SK-N-SH (cell line): Measurements from ENCODE around the gene NEK10. TPM values are rescaled to one million over a fixed set of nuclear protein-coding genes. Genes with fewer than 3 reads are reported as not detected.

Experiments used
- CTCF ChIA-PET: fragments of 300-600, 350-600 bp; formaldehyde crosslinking; extraction: SDS; loops from one replicate; lab custom pipeline; 2021; lab: Yijun Ruan, JAX
- POLR2A ChIA-PET: fragments of 350-600 bp; sonication (Branson Sonifier 250); formaldehyde crosslinking; extraction: SDS; loops from one replicate; lab custom pipeline; 2020; ENCODE audit warnings: antibody characterized with exemption, inconsistent platforms; lab: Yijun Ruan, JAX
- DNase-seq: peaks from one replicate; pipeline ENCODE4 v3.0.0; 2012
- H2AFZ ChIP-seq: fragments of 200-600 bp; sonication (generic); 2 replicates; pipeline ENCODE4 v1.8.1; 2016; ENCODE audit warnings: antibody characterized with exemption, mild to moderate bottlenecking, low read depth
- H3F3A ChIP-seq: fragments of 200-600 bp; sonication (generic); replicated peaks from 2 replicates; pipeline ENCODE3; 2016; ENCODE audit warnings: antibody characterized with exemption, mild to moderate bottlenecking; ENCODE audit not compliant: insufficient read depth
- H3K27ac ChIP-seq, 2 experiments: fragments of 200-500 bp in 1 of 2; fragments of 200-600 bp in 1 of 2; sonication (Bioruptor generic) in 1 of 2; sonication (generic), shearing (Covaris generic) in 1 of 2; 2 replicates each; pipeline versions ENCODE4 v1.5.1 to v1.6.1; 2014 to 2016; ENCODE audit warnings: low read depth in 2 of 2, inconsistent platforms in 1 of 2, low read length in 1 of 2, mild to moderate bottlenecking in 1 of 2, mixed read lengths in 1 of 2
- H3K27me3 ChIP-seq: fragments of 200-600 bp; sonication (generic), shearing (Covaris generic); 2 replicates; pipeline ENCODE4 v1.6.1; 2016; ENCODE audit warnings: mixed run types; ENCODE audit not compliant: insufficient read depth
- H3K36me3 ChIP-seq, 2 experiments: fragments of 200-500 bp in 1 of 2; fragments of 200-600 bp in 1 of 2; sonication (Bioruptor generic) in 1 of 2; sonication (generic) in 1 of 2; replicated peaks in 1 of 2; 2 replicates each; pipeline versions ENCODE3 to v1.5.1; 2014 to 2016; ENCODE audit warnings: low read length in 1 of 2, mild to moderate bottlenecking in 1 of 2; ENCODE audit not compliant: insufficient read depth in 2 of 2, control insufficient read depth in 1 of 2
- H3K4me1 ChIP-seq, 2 experiments: fragments of 200-500 bp in 1 of 2; fragments of 200-600 bp in 1 of 2; sonication (Bioruptor generic) in 1 of 2; sonication (generic), shearing (Covaris generic) in 1 of 2; 2 replicates each; pipeline versions ENCODE4 v1.5.1 to v1.6.1; 2014 to 2016; ENCODE audit warnings: low read depth in 1 of 2, low read length in 1 of 2, mixed run types in 1 of 2; ENCODE audit not compliant: insufficient read depth in 2 of 2, control insufficient read depth in 1 of 2
- H3K4me2 ChIP-seq: fragments of 200-600 bp; sonication (generic), shearing (Covaris generic); 2 replicates; pipeline ENCODE4 v1.6.1; 2017; ENCODE audit warnings: mixed run types
- H3K4me3 ChIP-seq, 2 experiments: fragments of 200-500 bp in 1 of 2; fragments of 200-600 bp in 1 of 2; sonication (Bioruptor generic) in 1 of 2; sonication (generic), shearing (Covaris generic) in 1 of 2; 2 replicates each; pipeline versions ENCODE4 v1.5.1 to v1.8.1; 2014 to 2016; ENCODE audit warnings: low read depth in 2 of 2, inconsistent platforms in 1 of 2, low read length in 1 of 2, mild to moderate bottlenecking in 1 of 2, mixed read lengths in 1 of 2, moderate library complexity in 1 of 2
- H3K79me2 ChIP-seq: fragments of 200-600 bp; sonication (generic); 2 replicates; pipeline ENCODE4 v1.8.1; 2017; ENCODE audit warnings: mild to moderate bottlenecking; ENCODE audit not compliant: insufficient read depth
- H3K9ac ChIP-seq: fragments of 200-600 bp; sonication (generic); 2 replicates; pipeline ENCODE4 v1.6.1; 2017; ENCODE audit warnings: mixed run types
- H3K9me2 ChIP-seq: fragments of 200-600 bp; sonication (generic); 2 replicates; pipeline ENCODE4 v1.6.1; 2017; ENCODE audit warnings: mixed run types
- H3K9me3 ChIP-seq: fragments of 200-600 bp; sonication (generic); 2 replicates; pipeline ENCODE4 v1.6.1; 2017; ENCODE audit warnings: mixed run types, mild to moderate bottlenecking, moderate library complexity
- H4K20me1 ChIP-seq: fragments of 200-600 bp; sonication (generic); 2 replicates; pipeline ENCODE4 v1.6.1; 2017; ENCODE audit warnings: mild to moderate bottlenecking, mixed run types; ENCODE audit not compliant: insufficient read depth
- CHD2 ChIP-seq: fragments of 150-350 bp; IDR thresholded peaks from 2 replicates; pipeline ENCODE4 v1.6.1; 2018; ENCODE audit warnings: low read length; ENCODE audit not compliant: partially characterized antibody
- CTCF ChIP-seq: fragments of 200-600 bp; sonication (generic); IDR thresholded peaks from 2 replicates; pipeline ENCODE4 v1.6.1; 2017; ENCODE audit warnings: antibody characterized with exemption, mild to moderate bottlenecking, moderate library complexity
- EZH2phosphoT487 ChIP-seq: fragments of 200-600 bp; sonication (generic); IDR thresholded peaks from 2 replicates; pipeline ENCODE4 v1.6.1; 2017; ENCODE audit warnings: low read depth, mixed run types, mild to moderate bottlenecking, antibody characterized with exemption, moderate library complexity, borderline replicate concordance
- FOXJ3 ChIP-seq: sonication (generic); formaldehyde crosslinking; IDR thresholded peaks from 2 replicates; pipeline ENCODE4 v1.5.1; 2020; ENCODE audit warnings: mild to moderate bottlenecking, missing genetic modification reagents
- GABPA ChIP-seq: IDR thresholded peaks from 2 replicates; pipeline ENCODE4 v1.4.0; 2012; ENCODE audit warnings: low read depth, mild to moderate bottlenecking
- JUND ChIP-seq: IDR thresholded peaks from 2 replicates; pipeline ENCODE4 v1.4.0; 2012
- MXI1 ChIP-seq: IDR thresholded peaks from 2 replicates; pipeline ENCODE4 v1.6.1; 2012; ENCODE audit warnings: mild to moderate bottlenecking, low read depth, low read length, improper control_type of control experiment
- NFIC ChIP-seq: IDR thresholded peaks from 2 replicates; pipeline ENCODE4 v1.4.0; 2012; ENCODE audit warnings: borderline replicate concordance
- PBX3 ChIP-seq: IDR thresholded peaks from 2 replicates; pipeline ENCODE4; 2012
- POLR2AphosphoS5 ChIP-seq: IDR thresholded peaks from 2 replicates; pipeline ENCODE4 v1.6.1; 2012; ENCODE audit warnings: low read depth, low read length
- RAD21 ChIP-seq: IDR thresholded peaks from 2 replicates; pipeline ENCODE4 v1.6.1; 2012; ENCODE audit warnings: mild to moderate bottlenecking, low read length
- SIN3A ChIP-seq: IDR thresholded peaks from 2 replicates; pipeline ENCODE4 v1.6.1; 2012; ENCODE audit warnings: low read depth, mild to moderate bottlenecking, low read length, moderate library complexity, borderline replicate concordance
- TEAD4 ChIP-seq: IDR thresholded peaks from 2 replicates; pipeline ENCODE4 v1.4.0; 2012; ENCODE audit warnings: mild to moderate bottlenecking, borderline replicate concordance; ENCODE audit not compliant: insufficient read depth
- WGBS: methylation state at CpG from one replicate; pipeline ENCODE4 v1.1.6; 2017; ENCODE audit warnings: low lambda C conversion rate; 5-methylcytosine and 5-hydroxymethylcytosine counted together
- polyA plus RNA-seq, 3 experiments: library from polyadenylated mRNA; depleted of rRNA; stranded (reverse); fragments of >200 nt; gene quantifications; 2 replicates each; pipeline ENCODE4 v1.2.3, GENCODE V29; 2012

Gene NEK10
- polyA plus RNA-seq, 1 of the 3 experiments (the other 2 are of a cell fraction): 1.0 TPM

GRCh38 chr3:27193056-27193455, 176.1 kb downstream of the NEK10 start:
- peaks cover 6% of the 10 kb centered on the region for H3F3A ChIP-seq
- ChIA-PET CTCF (interaction anchor here (1.2 kb wide), 1 partner anchor 61 kb away, joined by 3 read pairs; no protein-coding TSS in a partner anchor), POLR2A (no interaction called here)
- H3K4me2 ChIP-seq: no peak overlapping the region
- H3K4me3 ChIP-seq: no peak overlapping the region
- no peaks in the 10 kb centered on the region for H4K20me1 ChIP-seq
- no peak overlapping the region for H3K27ac ChIP-seq
- no peaks in the 10 kb centered on the region for H3K27me3 ChIP-seq
- no peaks in the 10 kb centered on the region; a peak in 1 of 4 replicates for H3K4me1 ChIP-seq
- H3K9me3 ChIP-seq: no peaks in the 10 kb centered on the region
- TF ChIP-seq CTCF (no peak), SIN3A (no peak), GABPA (no peak)
- no peaks in the 10 kb centered on the region for H3K79me2 ChIP-seq
- H3K9me2 ChIP-seq: no peaks in the 10 kb centered on the region
- H2AFZ ChIP-seq: no peak overlapping the region
- no peak for DNase-seq
- H3K36me3 ChIP-seq: no peaks in the 10 kb centered on the region
- 55% methylated on average over 2 of the region's 2 CpGs for WGBS
- H3K9ac ChIP-seq: no peak overlapping the region

- TF ChIP-seq FOXJ3 (CRISPR knock-in tag) (no peak), JUND (no peak), EZH2phosphoT487 (no peak), CHD2 (no peak), CTCF (no peak), TEAD4 (no peak), NFIC (no peak), RAD21 (no peak), POLR2AphosphoS5 (no peak), MXI1 (no peak), PBX3 (no peak)
- Histone ChIP-seq H3K9ac (no peak overlapping the region), H3K4me2 (no peak overlapping the region), H3K9me2 (no peaks in the 10 kb centered on the region), H3F3A (no peaks in the 10 kb centered on the region), H4K20me1 (no peaks in the 10 kb centered on the region), H3K9me3 (no peaks in the 10 kb centered on the region; the same call in 1 of the 2 replicates), H3K79me2 (no peaks in the 10 kb centered on the region), H3K4me3 (no peak overlapping the region), H3K27ac (peak overlapping the region in 1 of 2 experiments; percentile 3; a peak in 1 of 4 replicates), H3K4me1 (no peaks in the 10 kb centered on the region; a peak in 1 of 4 replicates), H3K27me3 (no peaks in the 10 kb centered on the region), H3K36me3 (no peaks in the 10 kb centered on the region), H2AFZ (no peak overlapping the region)
- ChIA-PET POLR2A (no interaction called here), CTCF (interaction anchor here (1.0 kb wide), 1 partner anchor 52 kb away, joined by 4 read pairs; no protein-coding TSS in a partner anchor)
- WGBS: 77% methylated on average over 5 of the region's 5 CpGs
- no peak for DNase-seq
These were observed 183.2 kb downstream of the NEK10 start for GRCh38 chr3:27186013-27186412.
